ENCODE data around the gene FBP2. TPM values are rescaled to one million over a fixed set of nuclear protein-coding genes. Genes with fewer than 3 reads are reported as not detected.
"Not testable (repeated sequence)": the region's sequence is repeated elsewhere in the genome, so short reads cannot be mapped to it uniquely, and the experiment has no call there.

Gene FBP2
- total RNA-seq, 4 donors from 2014 or later = not detected

GRCh38 chr9:94599102-94599501, 5.5 kb upstream of the FBP2 start:
- Histone ChIP-seq H3K27ac (no peak overlapping the region), H3K27me3 (no peaks in the 10 kb centered on the region), H3K9me3 (no peaks in the 10 kb centered on the region), H3K4me3 (no peak overlapping the region), H3K36me3 (no peaks in the 10 kb centered on the region), H3K4me1 (peaks cover 0 to 10% (median 0%) of the 10 kb centered on the region in 4 donors)
- no peak for TF ChIP-seq POLR2A (IDR thresholded peaks at IDR 0.05)
- peak in 1 of 3 donors; percentile 38 for DNase-seq

DNA sequence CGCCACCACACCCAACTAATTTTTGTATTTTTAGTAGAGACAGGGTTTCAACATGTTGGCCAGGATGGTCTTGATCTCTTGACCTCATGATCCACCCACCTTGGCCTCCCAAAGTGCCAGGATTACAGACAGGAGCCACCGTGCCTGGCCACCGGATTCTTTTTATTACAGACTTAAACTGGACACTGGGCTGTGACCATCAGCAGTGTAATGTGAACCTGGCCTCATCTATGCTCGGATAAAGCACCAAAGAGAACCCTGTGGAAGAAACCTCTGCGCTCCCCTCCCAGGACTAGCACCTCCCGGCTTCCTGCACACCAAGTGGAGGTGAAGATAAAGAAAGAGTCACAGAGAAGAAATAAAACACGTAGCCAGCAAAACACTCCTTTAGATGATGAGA, 941 bp downstream of the FBP2 start:
- H3K9me3 ChIP-seq, H3K4me1 ChIP-seq, H3K4me3 ChIP-seq, H3K27ac ChIP-seq, H3K36me3 ChIP-seq, H3K27me3 ChIP-seq: not testable (repeated sequence)
- DNase-seq = peak in 1 of 3 donors; percentile 31

DNA sequence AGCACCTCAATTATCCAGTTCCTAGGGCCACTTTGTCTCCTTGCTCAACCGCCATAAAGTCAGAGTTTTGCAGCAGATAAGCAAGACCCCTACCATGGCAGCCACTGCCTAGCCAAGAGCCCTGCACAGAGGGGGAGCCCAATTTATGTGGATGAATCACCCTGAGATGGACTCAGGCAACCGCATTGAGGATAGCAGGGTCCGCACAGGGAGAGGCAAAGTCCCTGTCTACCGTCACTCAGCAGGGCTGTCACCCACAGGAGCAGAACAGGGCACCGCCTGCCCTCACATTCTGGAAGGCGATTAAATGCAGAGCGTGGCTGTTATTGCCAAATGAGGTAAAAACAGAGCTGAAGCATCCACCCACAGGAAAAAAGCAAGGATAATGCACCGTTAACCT, 1.7 kb downstream of the FBP2 start:
- no peak overlapping the region for H3K4me3 ChIP-seq
- TF ChIP-seq CTCF (IDR thresholded peaks at IDR 0.05) (no peak), POLR2A (IDR thresholded peaks at IDR 0.05) (no peak)
- H3K27ac ChIP-seq = no peak overlapping the region
- H3K27me3 ChIP-seq = no peaks in the 10 kb centered on the region
- H3K4me1 ChIP-seq = no peaks in the 10 kb centered on the region
- DNase-seq = peak in 1 of 3 donors; percentile 14
- no peaks in the 10 kb centered on the region for H3K9me3 ChIP-seq
- no peaks in the 10 kb centered on the region for H3K36me3 ChIP-seq

GRCh38 chr9:94591046-94591545, 2.5 kb downstream of the FBP2 start:
- H3K9me3 ChIP-seq, H3K36me3 ChIP-seq, H3K4me1 ChIP-seq, H3K27me3 ChIP-seq, H3K4me3 ChIP-seq, H3K27ac ChIP-seq: not testable (repeated sequence)
- DNase-seq = peak in 1 of 3 donors; percentile 7

DNA sequence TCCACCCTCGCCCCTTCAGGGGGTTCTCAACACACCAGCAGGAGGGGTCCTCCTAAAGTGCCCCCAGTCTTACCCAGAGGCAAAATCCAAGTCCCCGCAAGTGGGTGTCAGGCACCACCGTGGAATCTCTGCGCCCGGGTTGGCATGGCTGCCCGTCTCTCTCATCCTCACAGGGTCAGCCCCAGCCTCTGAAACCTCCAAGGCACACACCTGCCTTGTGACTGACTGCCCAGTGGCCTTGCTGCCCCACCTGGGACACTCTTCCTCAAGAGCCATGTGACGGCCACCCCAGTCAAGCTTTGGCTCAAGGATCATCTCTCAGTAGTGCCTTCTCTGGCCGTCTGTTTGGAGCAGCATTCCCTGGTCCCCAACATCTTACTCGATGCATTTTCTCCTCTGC, 4.9 kb downstream of the FBP2 start:
- H3K27ac ChIP-seq = no peak overlapping the region
- no peaks in the 10 kb centered on the region for H3K36me3 ChIP-seq
- no peaks in the 10 kb centered on the region for H3K9me3 ChIP-seq
- TF ChIP-seq CTCF (IDR thresholded peaks at IDR 0.05) (no peak), POLR2A (IDR thresholded peaks at IDR 0.05) (no peak)
- no peaks in the 10 kb centered on the region for H3K27me3 ChIP-seq
- no peak overlapping the region for H3K4me3 ChIP-seq
- peak in 1 of 3 donors; percentile 23 for DNase-seq
- H3K4me1 ChIP-seq = peaks cover 0 to 3% (median 0%) of the 10 kb centered on the region in 4 donors

GRCh38 chr9:94586814-94587213, 6.8 kb downstream of the FBP2 start:
- Histone ChIP-seq H3K4me3 (peak overlapping the region in 1 of 4 donors; percentile 9), H3K27me3 (no peaks in the 10 kb centered on the region), H3K27ac (no peak overlapping the region), H3K4me1 (peaks cover 0 to 3% (median 0%) of the 10 kb centered on the region in 4 donors), H3K9me3 (no peaks in the 10 kb centered on the region), H3K36me3 (no peaks in the 10 kb centered on the region)
- DNase-seq = peak in 1 of 3 donors; percentile 40
- TF ChIP-seq CTCF (IDR thresholded peaks at IDR 0.05) = no peak
- no peak for TF ChIP-seq POLR2A (IDR thresholded peaks at IDR 0.05)

- H3K9me3 ChIP-seq = no peaks in the 10 kb centered on the region
- TF ChIP-seq CTCF (IDR thresholded peaks at IDR 0.05) (no peak), POLR2A (IDR thresholded peaks at IDR 0.05) (no peak)
- H3K4me3 ChIP-seq = peak overlapping the region in 1 of 4 donors; percentile 9
These were observed 7.3 kb downstream of the FBP2 start for GRCh38 chr9:94586316-94586715.

More at GRCh38 chr9:94586316-94586715, 7.3 kb downstream of the FBP2 start:
- H3K27ac ChIP-seq = no peak overlapping the region
- H3K36me3 ChIP-seq = no peaks in the 10 kb centered on the region
- DNase-seq = no peak
- H3K4me1 ChIP-seq = peaks cover 0 to 3% (median 0%) of the 10 kb centered on the region in 4 donors
- H3K27me3 ChIP-seq = no peaks in the 10 kb centered on the region

Data from Peyer's patch (tissue), 4 donors.